Keratinocyte (primary cell): ENCODE data around the gene PHF3. TPM values are rescaled to one million over a fixed set of nuclear protein-coding genes. Genes with fewer than 3 reads are reported as not detected.

Experiments
- DNase-seq: peaks from one replicate; pipeline ENCODE4 v3.0.0-alpha.2; 2011; ENCODE audit warnings: low read depth, missing footprints, low spot score
- FAIRE-seq: peaks from 2 replicates; lab custom pipeline; 2011; peaks lifted over from hg19 to GRCh38; lab: Jason Lieb, UNC
- H2AFZ ChIP-seq: 2 replicates; pipeline ENCODE4 v1.6.0; 2012; ENCODE audit warnings: low read length, control low read depth, inconsistent platforms; ENCODE audit not compliant: control insufficient read depth
- H3K27ac ChIP-seq: 2 replicates; pipeline ENCODE4 v1.5.1; 2011; ENCODE audit warnings: low read length; ENCODE audit not compliant: control insufficient read depth, insufficient read depth
- H3K27me3 ChIP-seq: 3 replicates; pipeline ENCODE4 v1.6.0; 2011; ENCODE audit warnings: low read length; ENCODE audit not compliant: control insufficient read depth, insufficient read depth; ENCODE audit errors: extremely low read depth
- H3K36me3 ChIP-seq, 2 experiments: 2 replicates in 1 of 2; 3 replicates in 1 of 2; pipeline ENCODE4 v1.5.1; 2011; ENCODE audit warnings: low read length in 2 of 2, mild to moderate bottlenecking in 1 of 2; ENCODE audit not compliant: control insufficient read depth in 2 of 2, insufficient read depth in 2 of 2; ENCODE audit errors: extremely low read depth in 1 of 2
- H3K4me1 ChIP-seq: 3 replicates; pipeline ENCODE4 v1.5.1; 2011; ENCODE audit warnings: low read length; ENCODE audit not compliant: control insufficient read depth, insufficient read depth; ENCODE audit errors: extremely low read depth
- H3K4me2 ChIP-seq: 3 replicates; pipeline ENCODE4 v1.6.0; 2011; ENCODE audit warnings: low read depth, low read length; ENCODE audit not compliant: control insufficient read depth, insufficient read depth; ENCODE audit errors: extremely low read depth
- H3K4me3 ChIP-seq, 3 experiments: fragments of 200-600 bp in 1 of 3; sonication (generic) in 1 of 3; 2 replicates in 2 of 3; 3 replicates in 1 of 3; pipeline ENCODE4 v1.5.1; 2011 to 2016; ENCODE audit warnings: low read length in 3 of 3, mild to moderate bottlenecking in 3 of 3, control low read depth in 2 of 3, inconsistent platforms in 1 of 3, low read depth in 1 of 3, mixed read lengths in 1 of 3, mixed run types in 1 of 3, moderate library complexity in 1 of 3; ENCODE audit not compliant: control insufficient read depth in 2 of 3, insufficient read depth in 2 of 3; ENCODE audit errors: extremely low read depth in 1 of 3
- H3K79me2 ChIP-seq: 2 replicates; pipeline ENCODE4 v1.6.0; 2012; ENCODE audit warnings: low read length; ENCODE audit not compliant: control insufficient read depth, insufficient read depth
- H3K9ac ChIP-seq: 3 replicates; pipeline ENCODE4 v1.6.0; 2011; ENCODE audit warnings: low read length; ENCODE audit not compliant: control insufficient read depth, insufficient read depth; ENCODE audit errors: extremely low read depth
- H3K9me1 ChIP-seq: 3 replicates; pipeline ENCODE4 v1.6.0; 2011; ENCODE audit warnings: low read length; ENCODE audit not compliant: control insufficient read depth, insufficient read depth; ENCODE audit errors: extremely low read depth
- H3K9me3 ChIP-seq: 2 replicates; pipeline ENCODE4 v1.5.1; 2012; ENCODE audit warnings: low read depth, low read length; ENCODE audit not compliant: control insufficient read depth
- H4K20me1 ChIP-seq: 3 replicates; pipeline ENCODE4 v1.6.0; 2011; ENCODE audit warnings: low read length; ENCODE audit not compliant: control insufficient read depth, insufficient read depth; ENCODE audit errors: extremely low read depth
- EZH2 ChIP-seq: IDR thresholded peaks from one replicate; pipeline ENCODE4 v1.6.1; 2012; ENCODE audit warnings: inconsistent platforms, mild to moderate bottlenecking, low read length, moderate library complexity
- dilution Hi-C: fragments of 300-500 bp; cut with MboI; formaldehyde crosslinking; loops from one replicate; pipeline ENCODE4 v1.7.0; 2020; ENCODE audit warnings: low sequenced_read_pairs; ENCODE audit not compliant: extremely low pct_ligation_motif_present
- polyA plus RNA-seq, 5 experiments: library from polyadenylated mRNA; depleted of rRNA in 3 of 5; stranded (reverse) in 3 of 5; stranded (forward) in 1 of 5; unstranded in 1 of 5; fragments of >200 nt; gene quantifications; 1 replicate in 1 of 5; 2 replicates in 3 of 5; 3 replicates in 1 of 5; pipeline versions ENCODE4 v1.2.1 to v1.2.3, GENCODE V29; 2011 to 2012; ENCODE audit warnings: missing spikeins in 2 of 5, low read depth in 1 of 5, low replicate concordance in 1 of 5
- TF ChIP-seq, protein P1 (sequence below), 3 experiments: IDR thresholded peaks in 1 of 3; conservative IDR thresholded peaks in 1 of 3; optimal IDR thresholded peaks in 1 of 3; 2 replicates in 2 of 3; 3 replicates in 1 of 3; pipeline versions ENCODE3 to v1.5.1; 2011; ENCODE audit warnings: low read length in 3 of 3, mild to moderate bottlenecking in 3 of 3, moderate library complexity in 2 of 3, control low read depth in 1 of 3, inconsistent platforms in 1 of 3; ENCODE audit not compliant: insufficient read depth in 2 of 3; ENCODE audit errors: extremely low read depth in 1 of 3

The PHF3 gene
- polyA plus RNA-seq, 1 donor (not counting 4 experiments of a cell fraction or from before 2014, with no cell fraction given) = 13.7 TPM

DNA sequence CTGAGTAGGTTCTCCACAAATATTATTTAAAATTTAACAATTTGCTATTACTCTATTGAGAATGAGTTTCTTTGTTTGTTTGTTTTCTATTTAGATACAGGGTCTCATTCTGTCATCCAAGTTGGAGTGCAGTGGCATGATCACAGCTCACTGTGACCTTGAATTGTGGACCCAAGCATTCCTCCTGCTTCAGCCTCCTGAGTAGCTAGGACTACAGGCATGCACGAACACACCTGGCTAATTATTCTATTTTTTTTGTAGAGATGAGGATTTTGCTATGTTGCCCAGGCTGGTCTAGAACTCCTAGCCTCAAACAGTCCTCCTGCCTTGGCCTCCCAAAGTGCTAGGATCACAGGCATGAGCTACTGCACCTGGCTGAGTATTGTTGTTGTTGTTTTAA, 122.2 kb downstream of the PHF3 start:
- TF ChIP-seq, protein P1, sequence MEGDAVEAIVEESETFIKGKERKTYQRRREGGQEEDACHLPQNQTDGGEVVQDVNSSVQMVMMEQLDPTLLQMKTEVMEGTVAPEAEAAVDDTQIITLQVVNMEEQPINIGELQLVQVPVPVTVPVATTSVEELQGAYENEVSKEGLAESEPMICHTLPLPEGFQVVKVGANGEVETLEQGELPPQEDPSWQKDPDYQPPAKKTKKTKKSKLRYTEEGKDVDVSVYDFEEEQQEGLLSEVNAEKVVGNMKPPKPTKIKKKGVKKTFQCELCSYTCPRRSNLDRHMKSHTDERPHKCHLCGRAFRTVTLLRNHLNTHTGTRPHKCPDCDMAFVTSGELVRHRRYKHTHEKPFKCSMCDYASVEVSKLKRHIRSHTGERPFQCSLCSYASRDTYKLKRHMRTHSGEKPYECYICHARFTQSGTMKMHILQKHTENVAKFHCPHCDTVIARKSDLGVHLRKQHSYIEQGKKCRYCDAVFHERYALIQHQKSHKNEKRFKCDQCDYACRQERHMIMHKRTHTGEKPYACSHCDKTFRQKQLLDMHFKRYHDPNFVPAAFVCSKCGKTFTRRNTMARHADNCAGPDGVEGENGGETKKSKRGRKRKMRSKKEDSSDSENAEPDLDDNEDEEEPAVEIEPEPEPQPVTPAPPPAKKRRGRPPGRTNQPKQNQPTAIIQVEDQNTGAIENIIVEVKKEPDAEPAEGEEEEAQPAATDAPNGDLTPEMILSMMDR (optimal IDR thresholded peaks at IDR 0.05 in 1 of 3, IDR thresholded peaks at IDR 0.05 in 1 of 3, conservative IDR thresholded peaks at IDR 0.05 in 1 of 3; ENCODE audit: extremely low read depth in 1 of 3, insufficient read depth in 2 of 3, low read length in 3 of 3) = no peak
- no peak for TF ChIP-seq EZH2
- Histone ChIP-seq H2AFZ (no peak overlapping the region), H3K27ac (no peak overlapping the region), H3K9me1 (no peaks in the 10 kb centered on the region), H3K79me2 (no peaks in the 10 kb centered on the region), H3K4me1 (no peaks in the 10 kb centered on the region), H3K27me3 (no peaks in the 10 kb centered on the region), H3K9me3 (no peaks in the 10 kb centered on the region), H3K4me2 (no peak overlapping the region), H3K9ac (no peak overlapping the region), H4K20me1 (no peaks in the 10 kb centered on the region), H3K4me3 (no peak overlapping the region), H3K36me3 (no peaks in the 10 kb centered on the region)
- dilution Hi-C loops = no loop called here
- no peak for FAIRE-seq
- DNase-seq = no peak

DNA sequence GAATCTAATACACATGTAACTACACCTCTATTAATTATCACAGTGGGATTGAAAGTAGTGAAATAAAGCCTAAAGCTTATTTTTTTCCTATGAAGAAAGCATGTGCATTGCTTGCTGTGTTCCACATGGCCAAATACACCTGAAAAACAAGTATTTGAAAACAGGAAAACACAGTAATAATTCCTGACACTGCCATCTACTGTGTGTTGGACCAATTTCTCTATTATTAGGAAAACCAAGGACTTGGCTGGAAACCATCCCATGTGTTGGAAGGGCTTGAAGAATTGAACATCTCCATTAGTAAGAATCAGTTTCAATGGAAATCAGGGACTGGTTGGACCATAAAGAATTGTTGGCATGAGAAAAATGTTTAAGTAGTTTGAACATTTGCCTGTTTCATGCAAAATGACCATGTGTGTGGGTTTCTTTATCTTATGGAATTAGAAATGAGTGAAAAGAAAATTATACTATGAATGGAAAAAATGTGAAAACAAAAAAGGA, 124.1 kb downstream of the PHF3 start:
- no peak overlapping the region for H3K4me3 ChIP-seq
- dilution Hi-C loops = no loop called here
- H3K27ac ChIP-seq = no peak overlapping the region
- no peak overlapping the region for H3K9ac ChIP-seq
- no peak for TF ChIP-seq EZH2
- TF ChIP-seq, protein P1 (optimal IDR thresholded peaks at IDR 0.05 in 1 of 3, IDR thresholded peaks at IDR 0.05 in 1 of 3, conservative IDR thresholded peaks at IDR 0.05 in 1 of 3; ENCODE audit: extremely low read depth in 1 of 3, insufficient read depth in 2 of 3, low read length in 3 of 3) = no peak
- FAIRE-seq (no peak), DNase-seq (no peak)
- no peaks in the 10 kb centered on the region for H4K20me1 ChIP-seq
- no peaks in the 10 kb centered on the region for H3K4me1 ChIP-seq
- H3K79me2 ChIP-seq = no peaks in the 10 kb centered on the region
- H3K27me3 ChIP-seq = no peaks in the 10 kb centered on the region
- no peak overlapping the region for H3K4me2 ChIP-seq
- no peaks in the 10 kb centered on the region for H3K36me3 ChIP-seq
- H3K9me1 ChIP-seq = no peaks in the 10 kb centered on the region
- H3K9me3 ChIP-seq = no peaks in the 10 kb centered on the region
- H2AFZ ChIP-seq = no peak overlapping the region
